Measurements from ENCODE around the gene ANKRD44.
A peak's percentile ranks its signal among the peaks of the same experiment; 100 is the strongest.

Gene ANKRD44

GRCh38 chr2:197197895-197198311 is 112.7 kb downstream of the ANKRD44 start:
- Histone ChIP-seq H2AFZ (ENCODE audit: insufficient read depth, low read length, poor library complexity) (peak overlapping the region; percentile 13), H3K18ac (ENCODE audit: low read length) (no peak overlapping the region), H3K27ac (ENCODE audit: low read depth, low read length) (no peak overlapping the region), H3K4me1 (ENCODE audit: control insufficient read depth in 1 of 2, insufficient read depth in 2 of 2, low read length in 2 of 2) (peaks cover 0 to 4% of the 10 kb centered on the region in 2 experiments), H2BK120ac (ENCODE audit: insufficient read depth, low read length, poor library complexity) (no peak overlapping the region), H4K8ac (ENCODE audit: low read depth, low read length) (no peak overlapping the region), H3K14ac (ENCODE audit: low read length) (no peak overlapping the region), H3K4ac (ENCODE audit: low read depth, low read length) (no peak overlapping the region), H3K9me3 (ENCODE audit: insufficient read depth, low read depth, low read length) (no peaks in the 10 kb centered on the region), H2BK5ac (ENCODE audit: low read depth, low read length, poor library complexity) (no peak overlapping the region), H3K79me2 (ENCODE audit: control insufficient read depth, insufficient read depth, low read length, poor library complexity) (no peaks in the 10 kb centered on the region), H3K9ac (ENCODE audit: low read length) (no peak overlapping the region), H3K4me3 (ENCODE audit: low read depth, low read length) (no peak overlapping the region), H3K27me3 (ENCODE audit: insufficient read depth, low read length) (no peaks in the 10 kb centered on the region), H3K4me2 (ENCODE audit: low read length) (no peak overlapping the region), H4K91ac (ENCODE audit: low read depth, low read length) (no peak overlapping the region), H3K36me3 (ENCODE audit: control insufficient read depth in 1 of 2, insufficient read depth in 2 of 2, low read length in 2 of 2) (no peaks in the 10 kb centered on the region), H2BK12ac (ENCODE audit: low read length) (no peak overlapping the region), H4K12ac (ENCODE audit: low read depth, low read length) (no peak overlapping the region), H3K23ac (ENCODE audit: low read length) (no peak overlapping the region), H3K79me1 (ENCODE audit: low read length) (peaks cover 1% of the 10 kb centered on the region), H2AK5ac (ENCODE audit: low read length) (no peak overlapping the region)
- WGBS (ENCODE audit: extremely low coverage, insufficient coverage, insufficient read length) = no CpG with 5 or more reads among the region's 4 CpGs
- DNase-seq = no peak

- H4K8ac ChIP-seq (ENCODE audit: low read depth, low read length) = no peak overlapping the region
- no peak overlapping the region for H3K23ac ChIP-seq (ENCODE audit: low read length)
- H3K79me2 ChIP-seq (ENCODE audit: control insufficient read depth, insufficient read depth, low read length, poor library complexity) = no peaks in the 10 kb centered on the region
- H3K27me3 ChIP-seq (ENCODE audit: insufficient read depth, low read length) = no peaks in the 10 kb centered on the region
- H2BK12ac ChIP-seq (ENCODE audit: low read length) = no peak overlapping the region
- no peaks in the 10 kb centered on the region for H3K36me3 ChIP-seq (ENCODE audit: control insufficient read depth in 1 of 2, insufficient read depth in 2 of 2, low read length in 2 of 2)
- no peak overlapping the region for H3K27ac ChIP-seq (ENCODE audit: low read depth, low read length)
- H3K9ac ChIP-seq (ENCODE audit: low read length) = no peak overlapping the region
- no peak overlapping the region for H2BK5ac ChIP-seq (ENCODE audit: low read depth, low read length, poor library complexity)
- no peak overlapping the region for H3K4me2 ChIP-seq (ENCODE audit: low read length)
- H2AFZ ChIP-seq (ENCODE audit: insufficient read depth, low read length, poor library complexity) = no peak overlapping the region
- H4K91ac ChIP-seq (ENCODE audit: low read depth, low read length) = no peak overlapping the region
- DNase-seq = no peak
- no peak overlapping the region for H3K14ac ChIP-seq (ENCODE audit: low read length)
- peaks cover 0 to 4% of the 10 kb centered on the region in 2 experiments for H3K4me1 ChIP-seq (ENCODE audit: control insufficient read depth in 1 of 2, insufficient read depth in 2 of 2, low read length in 2 of 2)
- no peak overlapping the region for H3K18ac ChIP-seq (ENCODE audit: low read length)
- no peaks in the 10 kb centered on the region for H3K9me3 ChIP-seq (ENCODE audit: insufficient read depth, low read depth, low read length)
- H2BK120ac ChIP-seq (ENCODE audit: insufficient read depth, low read length, poor library complexity) = no peak overlapping the region
- no peak overlapping the region for H3K4me3 ChIP-seq (ENCODE audit: low read depth, low read length)
- no peak overlapping the region for H4K12ac ChIP-seq (ENCODE audit: low read depth, low read length)
- H2AK5ac ChIP-seq (ENCODE audit: low read length) = no peak overlapping the region
- H3K79me1 ChIP-seq (ENCODE audit: low read length) = peaks cover 1% of the 10 kb centered on the region
- no peak overlapping the region for H3K4ac ChIP-seq (ENCODE audit: low read depth, low read length)
- WGBS (ENCODE audit: extremely low coverage, insufficient coverage, insufficient read length) = no CpG with 5 or more reads among the region's 2 CpGs
These were observed 113.9 kb downstream of the ANKRD44 start for GRCh38 chr2:197196541-197197180.

GRCh38 chr2:197195518-197195917 is 115.1 kb downstream of the ANKRD44 start:
- Histone ChIP-seq H3K9me3 (ENCODE audit: insufficient read depth, low read depth, low read length) (no peaks in the 10 kb centered on the region), H3K4ac (ENCODE audit: low read depth, low read length) (no peak overlapping the region)

GRCh38 chr2:197191940-197192322 is 118.6 kb downstream of the ANKRD44 start:
- Histone ChIP-seq H3K23ac (ENCODE audit: low read length) (no peak overlapping the region), H2BK12ac (ENCODE audit: low read length) (no peak overlapping the region), H3K36me3 (ENCODE audit: control insufficient read depth in 1 of 2, insufficient read depth in 2 of 2, low read length in 2 of 2) (no peaks in the 10 kb centered on the region), H3K4me2 (ENCODE audit: low read length) (no peak overlapping the region), H3K4me3 (ENCODE audit: low read depth, low read length) (no peak overlapping the region), H2AK5ac (ENCODE audit: low read length) (no peak overlapping the region), H4K91ac (ENCODE audit: low read depth, low read length) (no peak overlapping the region), H4K8ac (ENCODE audit: low read depth, low read length) (no peak overlapping the region), H3K79me1 (ENCODE audit: low read length) (no peaks in the 10 kb centered on the region), H3K27me3 (ENCODE audit: insufficient read depth, low read length) (no peaks in the 10 kb centered on the region), H4K12ac (ENCODE audit: low read depth, low read length) (no peak overlapping the region), H3K18ac (ENCODE audit: low read length) (no peak overlapping the region), H2BK5ac (ENCODE audit: low read depth, low read length, poor library complexity) (no peak overlapping the region), H3K27ac (ENCODE audit: low read depth, low read length) (no peak overlapping the region), H2BK120ac (ENCODE audit: insufficient read depth, low read length, poor library complexity) (no peak overlapping the region), H3K4me1 (ENCODE audit: control insufficient read depth in 1 of 2, insufficient read depth in 2 of 2, low read length in 2 of 2) (peaks cover 3 to 5% of the 10 kb centered on the region in 2 experiments), H3K9me3 (ENCODE audit: insufficient read depth, low read depth, low read length) (no peaks in the 10 kb centered on the region), H3K4ac (ENCODE audit: low read depth, low read length) (no peak overlapping the region), H3K14ac (ENCODE audit: low read length) (no peak overlapping the region), H2AFZ (ENCODE audit: insufficient read depth, low read length, poor library complexity) (no peak overlapping the region), H3K79me2 (ENCODE audit: control insufficient read depth, insufficient read depth, low read length, poor library complexity) (no peaks in the 10 kb centered on the region), H3K9ac (ENCODE audit: low read length) (no peak overlapping the region)
- no CpG with 5 or more reads among the region's 2 CpGs for WGBS (ENCODE audit: extremely low coverage, insufficient coverage, insufficient read length)
- DNase-seq = no peak

More at GRCh38 chr2:197195518-197195917, 115.1 kb downstream of the ANKRD44 start:
- peaks cover 1% of the 10 kb centered on the region for H3K79me1 ChIP-seq (ENCODE audit: low read length)
- H4K12ac ChIP-seq (ENCODE audit: low read depth, low read length) = no peak overlapping the region
- H3K23ac ChIP-seq (ENCODE audit: low read length) = no peak overlapping the region
- H4K91ac ChIP-seq (ENCODE audit: low read depth, low read length) = no peak overlapping the region
- no peaks in the 10 kb centered on the region for H3K36me3 ChIP-seq (ENCODE audit: control insufficient read depth in 1 of 2, insufficient read depth in 2 of 2, low read length in 2 of 2)
- no peak overlapping the region for H2BK5ac ChIP-seq (ENCODE audit: low read depth, low read length, poor library complexity)
- no peak overlapping the region for H3K4me3 ChIP-seq (ENCODE audit: low read depth, low read length)
- no peak overlapping the region for H2BK120ac ChIP-seq (ENCODE audit: insufficient read depth, low read length, poor library complexity)
- H3K4me1 ChIP-seq (ENCODE audit: control insufficient read depth in 1 of 2, insufficient read depth in 2 of 2, low read length in 2 of 2) = peaks cover 0 to 4% of the 10 kb centered on the region in 2 experiments
- H3K9ac ChIP-seq (ENCODE audit: low read length) = no peak overlapping the region
- H2BK12ac ChIP-seq (ENCODE audit: low read length) = no peak overlapping the region
- H3K27me3 ChIP-seq (ENCODE audit: insufficient read depth, low read length) = no peaks in the 10 kb centered on the region
- no peak overlapping the region for H4K8ac ChIP-seq (ENCODE audit: low read depth, low read length)
- H3K18ac ChIP-seq (ENCODE audit: low read length) = no peak overlapping the region
- no peak for DNase-seq
- no peak overlapping the region for H3K27ac ChIP-seq (ENCODE audit: low read depth, low read length)
- H2AK5ac ChIP-seq (ENCODE audit: low read length) = no peak overlapping the region
- no peak overlapping the region for H3K4me2 ChIP-seq (ENCODE audit: low read length)
- H3K79me2 ChIP-seq (ENCODE audit: control insufficient read depth, insufficient read depth, low read length, poor library complexity) = no peaks in the 10 kb centered on the region
- no CpG with 5 or more reads among the region's 3 CpGs for WGBS (ENCODE audit: extremely low coverage, insufficient coverage, insufficient read length)
- H2AFZ ChIP-seq (ENCODE audit: insufficient read depth, low read length, poor library complexity) = no peak overlapping the region
- no peak overlapping the region for H3K14ac ChIP-seq (ENCODE audit: low read length)

Measured in trophoblast cell (in vitro differentiated cells and primary cell).